Measurements from ENCODE around the gene LRRFIP2.
"Not testable (repeated sequence)": the region's sequence is repeated elsewhere in the genome, so short reads cannot be mapped to it uniquely, and the experiment has no call there.

LRRFIP2 gene, protein sequence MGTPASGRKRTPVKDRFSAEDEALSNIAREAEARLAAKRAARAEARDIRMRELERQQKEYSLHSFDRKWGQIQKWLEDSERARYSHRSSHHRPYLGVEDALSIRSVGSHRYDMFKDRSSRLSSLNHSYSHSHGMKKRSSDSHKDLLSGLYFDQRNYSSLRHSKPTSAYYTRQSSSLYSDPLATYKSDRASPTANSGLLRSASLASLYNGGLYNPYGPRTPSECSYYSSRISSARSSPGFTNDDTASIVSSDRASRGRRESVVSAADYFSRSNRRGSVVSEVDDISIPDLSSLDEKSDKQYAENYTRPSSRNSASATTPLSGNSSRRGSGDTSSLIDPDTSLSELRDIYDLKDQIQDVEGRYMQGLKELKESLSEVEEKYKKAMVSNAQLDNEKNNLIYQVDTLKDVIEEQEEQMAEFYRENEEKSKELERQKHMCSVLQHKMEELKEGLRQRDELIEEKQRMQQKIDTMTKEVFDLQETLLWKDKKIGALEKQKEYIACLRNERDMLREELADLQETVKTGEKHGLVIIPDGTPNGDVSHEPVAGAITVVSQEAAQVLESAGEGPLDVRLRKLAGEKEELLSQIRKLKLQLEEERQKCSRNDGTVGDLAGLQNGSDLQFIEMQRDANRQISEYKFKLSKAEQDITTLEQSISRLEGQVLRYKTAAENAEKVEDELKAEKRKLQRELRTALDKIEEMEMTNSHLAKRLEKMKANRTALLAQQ

DNA sequence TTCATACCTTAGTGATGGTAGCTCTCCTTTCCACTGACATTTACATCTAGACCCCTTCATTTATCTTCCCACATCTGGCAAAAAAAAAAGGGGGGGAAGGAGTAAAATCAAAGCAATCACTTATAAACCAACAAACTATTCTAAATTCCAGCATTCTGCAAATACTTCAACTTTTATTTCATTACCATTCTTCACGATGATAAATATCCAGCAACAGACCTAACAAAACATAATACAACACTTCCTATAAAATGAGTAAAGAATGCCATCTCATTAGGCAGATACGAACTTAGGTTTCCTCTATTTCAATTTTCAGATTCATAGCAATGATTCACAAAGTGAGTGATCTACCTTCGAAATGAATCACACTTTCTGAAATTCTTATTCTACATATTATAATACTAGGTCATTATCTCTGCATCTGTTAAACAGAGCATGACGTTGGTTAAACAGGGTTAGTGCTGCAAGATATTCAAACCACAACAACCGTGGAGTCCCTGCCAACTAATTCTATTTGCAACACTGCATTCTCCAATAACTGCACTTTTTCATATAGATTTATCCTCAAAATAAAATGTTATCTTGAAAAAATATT is at the start of gene LRRFIP2:
TSS of gene LRRFIP2 (minus strand) at position 51 of the 595 bp plus-strand sequence. CDS start 25,599 bp downstream, outside the sequence.
- FAIRE-seq = no peak

DNA sequence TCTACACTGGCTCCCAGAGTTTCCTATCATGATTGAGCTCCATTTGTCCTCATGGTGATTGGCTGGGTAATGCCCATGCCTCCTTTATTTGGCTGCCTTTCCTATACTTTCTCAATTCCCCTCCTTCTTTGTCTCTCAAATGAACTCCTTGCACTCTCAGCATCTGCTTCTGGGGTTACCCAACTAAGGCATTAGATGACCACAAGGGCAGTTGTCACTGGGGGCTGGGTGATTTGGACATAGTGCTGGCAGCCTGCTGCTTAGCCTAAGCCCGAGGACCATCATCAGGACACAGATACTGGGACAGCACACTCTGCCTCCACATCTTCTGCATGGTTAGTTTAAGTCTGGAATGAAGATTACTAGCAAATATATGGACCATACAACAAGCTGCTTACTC is 49.2 kb upstream of the LRRFIP2 start:
- no peak for FAIRE-seq

DNA sequence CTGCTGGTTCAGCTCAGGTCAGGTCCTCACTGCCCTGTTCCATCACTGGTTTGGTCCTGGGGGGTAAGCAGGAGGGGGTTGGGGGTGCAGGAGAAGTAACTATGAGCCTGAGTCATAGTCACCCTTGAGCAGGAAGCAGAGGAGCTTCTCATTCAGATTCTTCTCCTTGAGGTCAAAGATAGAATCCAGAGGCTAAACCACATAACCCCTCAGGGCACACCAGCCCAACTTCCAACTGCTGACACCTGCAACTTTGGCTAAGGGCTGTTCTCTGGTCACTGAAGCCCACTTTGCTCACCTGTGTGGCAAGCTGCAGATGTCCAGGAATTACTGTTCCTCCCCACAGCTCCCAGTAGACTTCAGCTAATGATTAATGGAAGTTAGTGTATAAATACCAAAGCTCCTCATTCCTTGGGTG is 48.8 kb upstream of the LRRFIP2 start:
- FAIRE-seq = no peak

DNA sequence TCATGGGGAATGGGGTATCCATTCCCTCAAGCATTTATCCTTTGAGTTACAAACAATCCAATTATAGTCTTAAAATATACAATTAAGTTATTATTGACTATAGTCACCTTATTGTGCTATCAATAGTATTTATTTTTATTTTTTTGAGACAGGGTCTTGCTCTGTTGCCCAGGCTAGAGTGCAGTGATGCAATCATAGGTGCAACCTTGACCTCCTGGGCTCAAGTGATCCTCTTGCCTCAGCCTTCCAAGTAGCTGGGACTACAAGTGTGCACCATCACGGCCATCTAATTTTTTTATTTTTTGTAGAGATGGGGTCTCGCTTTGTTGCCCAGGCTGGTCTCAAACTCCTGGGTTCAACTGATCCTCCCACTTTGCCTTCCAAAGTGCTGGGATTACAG is 48.2 kb upstream of the LRRFIP2 start:
- FAIRE-seq = not testable (repeated sequence)

DNA sequence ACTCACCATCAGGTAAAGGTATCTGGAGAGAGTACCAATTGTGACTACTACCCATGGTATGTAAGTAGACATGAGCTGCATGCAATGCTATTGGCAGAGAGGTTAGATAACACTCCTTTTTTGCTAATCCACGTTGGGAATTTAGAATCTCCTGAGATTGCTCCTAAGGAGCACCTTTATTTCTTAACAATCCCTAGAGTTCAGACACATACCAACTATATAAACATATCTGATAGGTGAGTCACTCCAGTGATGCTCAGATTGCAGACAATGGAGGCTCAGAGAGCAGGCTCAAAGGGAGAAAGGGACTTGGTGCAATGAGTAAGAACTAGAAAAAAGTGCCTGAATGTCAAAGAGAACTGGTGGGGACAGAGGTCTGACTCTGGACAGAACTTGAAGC is 47.0 kb upstream of the LRRFIP2 start:
- FAIRE-seq = no peak

DNA sequence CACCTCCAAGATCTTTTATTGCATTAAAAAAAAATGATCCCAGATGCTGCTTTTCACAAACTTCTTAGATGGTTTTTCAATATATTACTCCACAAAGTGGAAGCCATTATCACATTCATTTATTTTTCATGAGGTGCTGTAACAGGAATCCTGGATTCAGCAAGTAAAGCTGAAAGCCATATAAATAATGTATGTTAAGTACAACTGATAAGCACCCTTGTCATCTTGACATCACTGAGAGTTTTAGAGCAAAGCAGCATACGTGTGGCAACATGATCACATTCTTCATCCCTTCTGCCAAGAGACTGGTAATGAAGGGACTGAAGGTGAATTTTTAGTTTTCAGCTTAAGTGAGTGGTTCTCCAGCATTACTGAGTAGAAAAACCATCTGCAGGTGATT is 44.9 kb upstream of the LRRFIP2 start:
- no peak for FAIRE-seq

DNA sequence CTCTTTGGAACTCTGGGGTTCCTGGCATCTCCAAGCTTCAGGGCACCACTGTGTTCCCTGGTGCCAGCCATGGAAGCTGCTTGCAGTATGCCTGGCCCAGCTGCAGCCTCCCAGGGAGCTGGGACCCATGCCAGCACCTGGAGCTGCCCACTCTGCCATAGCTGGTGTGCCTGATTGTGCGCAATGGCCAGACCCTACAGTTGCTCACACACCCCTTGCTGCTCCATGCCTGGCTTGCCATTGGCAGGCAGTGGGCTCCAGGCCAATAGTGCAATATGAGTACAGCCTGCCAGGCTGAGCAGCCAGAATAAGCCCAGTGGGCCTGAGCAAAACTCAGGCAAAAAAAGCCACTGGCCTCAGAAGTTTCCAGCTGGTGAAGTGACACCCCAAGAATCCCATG is 43.8 kb upstream of the LRRFIP2 start:
- no peak for FAIRE-seq

DNA sequence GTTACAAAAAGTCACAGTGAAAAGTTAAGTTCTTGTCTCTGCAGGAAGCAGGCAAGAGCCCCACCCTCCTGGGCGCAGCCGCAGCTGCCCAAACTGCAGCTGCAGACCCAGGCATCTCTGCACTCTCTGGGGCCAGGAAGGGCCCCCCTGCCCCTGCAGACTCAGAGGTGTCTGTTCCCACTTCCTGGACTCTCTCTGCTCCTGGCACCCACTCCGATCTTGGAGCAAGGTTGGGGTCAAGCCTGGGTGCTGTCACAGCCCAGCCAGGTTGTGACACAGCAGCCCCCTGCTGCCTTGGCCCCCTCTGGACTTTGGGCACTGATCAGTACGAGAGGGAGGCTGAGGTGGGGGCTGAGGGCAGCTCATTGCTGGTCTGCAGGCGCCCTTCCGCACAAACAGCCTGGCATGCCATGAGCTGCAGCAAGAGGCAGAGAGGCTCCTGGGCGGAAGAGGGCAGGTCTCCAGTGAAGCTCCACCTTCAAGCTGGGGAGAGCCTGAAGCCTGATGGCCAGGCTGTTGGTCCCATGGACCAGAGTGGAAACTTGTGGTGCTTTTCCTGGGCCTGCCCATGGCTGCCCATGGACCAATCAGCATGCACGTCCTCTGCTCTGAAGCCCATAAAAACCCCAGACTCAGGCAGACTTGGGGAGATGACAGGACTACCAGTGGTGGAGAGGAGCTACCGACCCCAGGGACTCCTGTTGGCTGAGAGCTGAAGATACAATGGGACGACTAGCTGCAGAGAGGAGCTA is 42.9 kb upstream of the LRRFIP2 start:
- no peak for FAIRE-seq

DNA sequence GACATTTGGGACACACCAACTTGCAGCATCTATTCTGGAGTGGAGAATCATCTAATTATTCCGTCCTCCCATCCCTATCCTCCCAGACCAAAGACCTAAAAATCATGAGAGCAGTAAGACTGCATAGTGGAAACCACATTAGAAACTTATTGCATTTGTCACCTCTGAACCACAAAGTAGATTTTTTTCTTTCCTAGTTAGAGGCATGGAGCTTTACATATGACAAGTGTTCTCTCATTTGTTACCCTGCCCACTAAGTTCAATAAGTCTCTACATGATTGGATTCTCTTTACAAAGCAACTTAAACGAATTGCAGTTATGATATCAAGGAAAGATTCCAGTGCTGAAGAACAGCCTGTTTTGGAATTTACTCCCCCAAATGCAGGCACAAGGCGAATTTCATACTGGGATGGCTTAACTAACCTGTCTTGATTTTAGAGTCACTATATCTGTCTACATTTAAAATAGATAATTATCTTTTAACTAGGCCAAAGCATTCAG is 42.3 kb upstream of the LRRFIP2 start:
- no peak for FAIRE-seq

DNA sequence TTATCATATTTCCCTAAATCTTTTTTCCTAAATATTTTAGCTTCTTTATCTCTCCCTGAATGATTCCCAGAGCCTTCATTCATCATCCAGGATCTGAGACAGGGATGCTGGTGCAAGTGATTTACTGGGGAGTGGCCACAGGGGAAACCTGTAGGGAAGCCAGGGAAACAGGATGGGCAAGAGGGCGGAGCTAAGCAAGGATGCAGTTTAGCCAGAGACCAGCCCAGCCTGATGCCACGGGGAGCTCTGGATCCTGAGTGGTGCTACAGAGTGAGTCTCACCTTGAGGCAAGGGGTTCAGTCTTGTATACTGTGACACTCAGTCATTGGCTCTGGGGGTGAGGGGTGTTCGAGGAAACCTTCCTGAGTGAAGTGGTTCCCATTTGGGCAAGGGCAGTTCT is 39.7 kb upstream of the LRRFIP2 start:
- no peak for FAIRE-seq

DNA sequence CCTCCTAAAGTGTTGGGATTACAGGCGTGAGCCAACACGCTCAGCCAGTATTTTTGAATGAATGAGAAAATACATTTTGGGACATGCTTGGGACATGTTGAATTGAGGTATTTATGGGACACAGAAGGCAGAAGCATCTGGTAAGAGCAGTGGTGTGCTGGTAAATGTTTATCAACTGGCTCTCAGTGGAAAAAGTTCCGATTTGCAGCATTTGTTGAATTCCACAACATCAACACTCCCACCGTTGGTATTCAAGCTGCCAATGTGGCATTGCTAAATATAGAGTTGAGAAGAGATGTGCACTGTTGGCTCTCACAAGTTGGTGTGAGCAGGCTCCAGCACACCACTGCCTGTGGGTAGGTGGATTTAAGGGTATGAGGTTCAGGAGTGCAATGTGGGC is 35.8 kb upstream of the LRRFIP2 start:
- FAIRE-seq = no peak

DNA sequence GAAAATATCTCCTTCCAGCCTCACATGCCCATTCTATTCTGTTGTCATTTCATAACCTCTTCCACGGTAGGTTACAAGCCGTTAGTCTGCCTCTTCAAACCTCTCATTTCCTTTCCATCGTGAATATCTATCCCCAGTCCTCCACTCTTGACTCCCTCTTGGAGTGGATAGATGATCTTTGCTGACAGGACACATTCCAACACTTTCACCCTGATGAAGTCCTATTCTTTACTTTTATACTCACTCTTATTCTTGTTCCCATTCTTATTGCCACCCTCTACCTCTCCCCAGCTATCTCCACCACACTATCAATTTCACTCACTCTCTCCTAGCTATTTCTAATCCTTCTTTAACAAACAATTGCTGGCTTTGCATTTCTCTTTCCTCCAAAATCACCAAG is 34.2 kb upstream of the LRRFIP2 start:
- FAIRE-seq = not testable (repeated sequence)

DNA sequence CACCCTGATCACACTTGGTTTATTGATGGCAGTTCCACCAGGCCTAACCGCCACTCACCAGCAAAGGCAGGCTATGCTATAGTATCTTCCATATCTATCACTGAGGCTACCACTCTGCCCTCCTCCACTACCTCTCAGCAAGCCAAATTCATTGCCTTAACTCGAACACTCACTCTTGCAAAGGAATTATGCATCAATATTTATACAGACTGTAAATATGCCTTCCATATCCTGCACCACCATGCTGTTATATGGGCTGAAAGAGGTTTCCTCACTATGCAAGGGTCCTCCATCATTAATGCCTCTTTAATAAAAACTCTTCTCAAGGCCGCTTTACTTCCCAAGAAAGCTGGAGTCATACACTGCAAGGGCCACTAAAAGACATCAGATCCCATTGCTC is 33.6 kb upstream of the LRRFIP2 start:
- FAIRE-seq = not testable (repeated sequence)

DNA sequence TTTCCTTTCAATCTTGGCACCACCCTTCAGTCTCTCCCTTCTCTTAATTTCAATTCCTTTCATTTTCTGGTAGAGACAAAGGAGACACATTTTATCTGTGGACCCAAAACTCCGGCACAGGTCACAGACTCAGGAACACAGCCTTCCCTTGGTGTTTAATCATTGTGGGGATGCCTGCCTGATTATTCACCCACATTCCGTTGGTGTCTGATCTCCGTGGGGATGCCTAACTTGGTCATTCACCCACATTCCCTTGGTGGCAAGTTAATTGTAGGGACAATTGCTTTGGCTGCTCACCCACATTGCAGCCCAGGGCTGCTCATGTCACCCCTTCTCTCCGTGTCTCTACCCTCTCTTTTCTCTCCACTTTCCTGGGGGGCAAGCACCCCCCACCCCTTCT is 31.7 kb upstream of the LRRFIP2 start:
- not testable (repeated sequence) for FAIRE-seq

DNA sequence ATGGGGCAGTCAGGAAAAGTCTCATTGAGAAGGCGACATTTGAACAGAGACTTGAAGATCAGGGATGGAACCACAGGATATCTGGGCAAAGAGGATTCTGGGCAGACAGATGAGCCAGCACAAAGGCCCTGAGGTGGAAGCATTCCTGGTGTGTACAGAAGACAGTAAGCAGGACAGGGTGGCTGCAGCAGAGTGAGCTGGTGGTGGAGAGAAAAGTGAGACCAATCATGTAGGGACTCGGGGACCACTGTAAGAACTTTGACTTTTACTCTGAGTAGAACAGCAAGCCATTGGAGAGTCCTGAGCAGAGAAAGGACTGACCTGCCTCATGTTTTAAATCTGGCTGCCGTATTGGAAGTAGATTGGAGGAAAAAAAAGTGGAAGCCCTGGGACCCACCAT is 29.9 kb upstream of the LRRFIP2 start:
- FAIRE-seq = no peak

DNA sequence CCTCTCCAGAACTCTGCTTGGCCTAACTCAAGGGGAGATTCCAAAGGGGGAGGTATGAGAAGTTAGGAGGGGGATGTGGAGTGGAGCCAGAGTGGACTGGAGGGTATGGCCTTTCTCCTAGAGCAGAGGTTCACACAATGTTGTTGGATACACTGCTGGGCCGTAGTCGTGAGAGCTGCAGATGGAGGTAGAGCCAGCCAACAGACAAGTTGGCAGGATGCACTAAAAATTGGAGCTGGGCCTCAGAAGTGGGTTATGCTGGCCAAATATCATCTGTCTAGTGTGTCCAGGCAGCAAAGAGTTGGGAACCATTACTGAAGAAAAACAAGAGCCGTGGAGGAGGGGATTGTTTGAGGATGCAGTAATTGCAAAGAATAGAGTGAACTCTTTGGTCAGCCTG is 27.7 kb upstream of the LRRFIP2 start:
- no peak for FAIRE-seq

DNA sequence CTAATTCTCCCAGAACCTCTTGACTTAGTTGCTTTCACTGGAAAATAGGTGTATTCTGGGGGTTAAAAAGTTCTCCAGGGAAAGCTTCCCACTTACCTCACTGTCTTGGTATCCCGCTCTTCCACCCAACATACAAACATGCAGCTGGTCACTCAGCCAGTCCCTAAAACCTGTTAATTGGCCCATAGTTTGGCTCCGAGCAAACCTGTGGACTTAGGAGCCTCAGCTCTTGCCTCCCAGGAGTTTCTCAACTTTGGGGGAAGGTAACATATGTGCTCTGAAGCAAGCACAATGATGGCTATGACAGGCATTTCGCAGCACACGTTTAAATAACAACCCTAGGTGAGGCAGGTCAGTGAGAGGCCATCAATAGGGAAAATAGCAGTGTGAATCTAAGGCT is 25.8 kb upstream of the LRRFIP2 start:
- FAIRE-seq = no peak

DNA sequence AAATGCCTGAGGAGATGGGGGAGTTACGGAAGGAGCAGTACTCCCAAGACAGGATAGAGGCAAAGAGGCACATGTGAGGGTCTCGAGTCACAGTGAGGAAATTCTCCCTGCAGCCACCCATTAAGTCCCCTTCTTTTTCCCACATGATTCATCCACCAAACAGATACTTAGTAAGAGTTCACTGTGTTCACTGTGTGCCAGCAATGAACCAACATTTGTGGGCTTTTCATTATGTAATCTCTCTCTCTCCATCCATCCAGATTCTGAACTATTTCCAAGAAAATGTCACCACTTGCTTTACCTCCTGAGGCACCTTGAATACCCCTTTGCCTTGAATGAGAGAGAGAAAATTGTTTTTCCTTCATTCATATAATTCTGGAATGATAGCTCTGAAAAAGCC is 24.6 kb upstream of the LRRFIP2 start:
- no peak for FAIRE-seq

DNA sequence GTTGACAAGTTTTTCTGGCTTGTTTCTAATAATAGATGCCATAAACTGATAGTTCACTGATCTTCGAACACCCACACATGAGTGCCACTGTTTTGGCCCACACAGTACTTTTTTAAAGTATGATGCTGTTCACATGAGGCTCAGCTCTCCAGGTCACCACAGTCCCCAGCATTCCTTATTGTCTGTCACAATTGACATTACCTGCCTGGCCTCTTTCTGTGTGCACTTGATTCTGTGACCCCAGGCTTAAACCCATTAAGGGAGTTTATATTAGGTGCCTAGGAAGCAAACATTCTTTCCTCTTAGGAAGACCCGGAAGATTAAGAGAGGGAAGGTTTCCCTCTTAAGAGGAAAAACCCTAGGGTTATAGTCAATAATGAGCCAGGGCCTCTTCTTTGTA is 24.2 kb upstream of the LRRFIP2 start:
- no peak for FAIRE-seq

DNA sequence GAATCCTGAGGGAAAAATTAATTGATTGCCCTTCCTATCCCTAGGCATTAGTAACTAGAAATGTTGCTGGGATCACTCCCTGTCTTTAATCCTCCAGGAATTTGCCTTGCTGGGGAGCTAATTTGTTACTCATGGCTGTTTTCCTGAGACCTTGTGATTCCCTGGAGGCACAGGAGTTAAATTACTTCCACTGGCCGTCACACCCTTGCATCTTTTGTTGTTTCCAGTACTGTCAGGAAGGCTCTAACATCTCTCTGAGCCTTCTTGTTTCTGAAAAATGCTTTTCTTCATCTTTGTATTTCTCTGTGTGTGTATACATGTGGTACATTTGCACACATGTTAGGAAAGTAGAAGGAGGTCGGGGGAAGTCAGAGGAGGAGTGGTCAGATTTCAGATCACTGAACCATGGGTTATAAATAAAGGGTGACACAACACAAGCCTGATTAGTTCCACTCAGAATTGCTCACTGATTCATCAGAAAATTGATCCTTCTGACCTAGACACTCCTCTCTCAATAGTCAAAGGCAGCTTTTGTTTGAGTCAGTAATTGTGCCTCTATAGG is 23.5 kb upstream of the LRRFIP2 start:
- no peak for FAIRE-seq

DNA sequence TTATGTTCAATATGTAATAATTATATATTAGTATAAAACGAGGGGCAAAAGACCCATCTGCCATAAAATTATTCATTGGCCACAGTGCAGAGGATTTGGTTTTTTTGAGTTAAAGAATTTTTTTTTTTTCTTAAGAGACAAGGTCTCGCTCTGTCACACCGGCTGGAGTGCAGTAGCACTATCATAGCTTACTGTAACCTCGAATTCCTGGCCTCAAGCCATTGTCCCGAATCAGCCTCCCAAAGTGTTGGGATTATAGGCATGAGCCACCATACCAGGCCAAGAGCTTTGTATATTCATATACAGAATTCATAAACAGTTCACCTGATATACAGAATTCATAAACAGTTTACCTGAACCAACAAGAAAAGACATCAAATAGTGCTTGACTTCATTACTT is 20.2 kb upstream of the LRRFIP2 start:
- no peak for FAIRE-seq

DNA sequence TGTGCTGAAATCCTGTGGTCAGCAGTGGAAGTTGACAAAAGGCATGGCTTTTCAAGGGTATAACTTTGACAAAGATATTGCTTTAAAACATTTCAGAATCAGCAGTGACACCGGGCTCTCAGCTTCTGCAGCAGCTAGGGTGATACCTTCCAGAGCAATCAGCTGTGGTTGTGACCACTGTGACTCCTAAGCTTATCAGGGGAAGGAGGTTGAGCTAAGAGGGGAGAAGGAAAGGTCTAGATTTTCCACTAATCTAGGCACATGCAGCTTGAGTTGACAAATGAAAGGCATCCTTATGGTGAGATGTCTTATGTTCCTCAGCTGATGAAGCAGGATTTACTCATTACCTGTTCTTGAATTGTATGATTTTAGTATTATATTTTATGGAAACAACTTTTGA is 16.3 kb upstream of the LRRFIP2 start:
- no peak for FAIRE-seq

DNA sequence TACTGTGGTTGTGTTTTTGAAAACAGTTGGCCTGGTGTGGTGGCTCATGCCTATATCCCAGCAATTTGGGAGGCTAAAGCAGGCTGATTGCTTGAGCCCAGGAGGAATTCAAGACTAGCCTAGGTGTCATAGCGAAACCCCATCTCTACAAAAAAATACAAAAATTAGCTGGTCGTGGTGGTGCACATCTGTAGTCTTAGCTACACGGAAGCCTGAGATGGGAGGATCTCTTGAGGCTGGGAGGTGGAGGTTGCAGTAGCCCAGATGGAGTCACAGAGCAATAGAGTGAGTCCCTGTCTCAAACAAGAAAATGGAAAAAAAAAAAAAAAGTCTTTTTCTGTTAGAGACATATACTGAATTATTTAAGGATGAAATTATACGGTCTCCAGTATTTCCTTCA is 14.7 kb upstream of the LRRFIP2 start:
- no peak for FAIRE-seq
